SKM-1 treated with dmso at 0.1 percent for 144 hours (cell line): ENCODE results near the gene PTTG1IP.

Experiments
- DNase-seq: peaks from one replicate; lab custom pipeline; 2025; ENCODE audit not compliant: unreplicated experiment; lab: John Stamatoyannopoulos, UW

PTTG1IP gene

DNA sequence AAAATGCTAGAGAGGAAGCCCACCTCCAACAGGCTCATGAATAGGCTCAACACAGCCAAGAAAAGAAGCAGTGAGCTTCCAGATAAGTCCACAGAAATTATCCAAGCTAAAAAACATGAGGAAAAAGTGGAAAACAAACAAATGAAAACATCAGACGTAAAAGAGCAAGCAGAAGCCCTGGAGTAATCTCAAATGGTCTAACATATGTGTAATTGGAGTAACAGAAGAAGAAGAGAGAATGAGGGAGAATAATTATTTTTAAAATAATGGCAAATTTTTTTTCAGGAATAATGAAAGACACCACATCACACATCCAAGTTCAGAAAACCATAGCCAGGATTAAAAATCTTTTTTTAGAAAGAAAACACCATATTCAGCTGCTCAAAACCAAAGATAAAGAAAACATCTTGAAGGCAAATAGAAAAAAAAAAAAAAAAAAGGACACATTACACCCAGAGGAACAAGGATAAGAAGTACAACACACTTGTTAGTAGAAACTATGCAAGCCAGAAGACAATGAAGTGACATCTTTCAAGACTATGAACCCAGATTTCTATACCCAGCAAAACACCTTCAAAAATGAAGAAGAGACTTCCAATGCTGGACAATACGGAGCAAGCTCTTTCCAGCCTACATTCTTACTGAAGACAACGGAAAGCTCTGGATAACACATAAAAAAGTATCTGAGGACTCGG is 45.0 kb downstream of the PTTG1IP start:
- DNase-seq, result no peak

- no peak for DNase-seq
Observed at GRCh38 chr21:44823179-44823660, 50.3 kb downstream of the PTTG1IP start.

- no peak for DNase-seq
Observed at GRCh38 chr21:44822484-44823178, 50.9 kb downstream of the PTTG1IP start.

GRCh38 chr21:44820851-44821250 is 52.6 kb downstream of the PTTG1IP start:
- DNase-seq, result no peak

GRCh38 chr21:44819283-44820243 is 53.9 kb downstream of the PTTG1IP start:
- no peak for DNase-seq

- DNase-seq, result no peak
Observed at GRCh38 chr21:44818640-44819011, 54.9 kb downstream of the PTTG1IP start.

DNA sequence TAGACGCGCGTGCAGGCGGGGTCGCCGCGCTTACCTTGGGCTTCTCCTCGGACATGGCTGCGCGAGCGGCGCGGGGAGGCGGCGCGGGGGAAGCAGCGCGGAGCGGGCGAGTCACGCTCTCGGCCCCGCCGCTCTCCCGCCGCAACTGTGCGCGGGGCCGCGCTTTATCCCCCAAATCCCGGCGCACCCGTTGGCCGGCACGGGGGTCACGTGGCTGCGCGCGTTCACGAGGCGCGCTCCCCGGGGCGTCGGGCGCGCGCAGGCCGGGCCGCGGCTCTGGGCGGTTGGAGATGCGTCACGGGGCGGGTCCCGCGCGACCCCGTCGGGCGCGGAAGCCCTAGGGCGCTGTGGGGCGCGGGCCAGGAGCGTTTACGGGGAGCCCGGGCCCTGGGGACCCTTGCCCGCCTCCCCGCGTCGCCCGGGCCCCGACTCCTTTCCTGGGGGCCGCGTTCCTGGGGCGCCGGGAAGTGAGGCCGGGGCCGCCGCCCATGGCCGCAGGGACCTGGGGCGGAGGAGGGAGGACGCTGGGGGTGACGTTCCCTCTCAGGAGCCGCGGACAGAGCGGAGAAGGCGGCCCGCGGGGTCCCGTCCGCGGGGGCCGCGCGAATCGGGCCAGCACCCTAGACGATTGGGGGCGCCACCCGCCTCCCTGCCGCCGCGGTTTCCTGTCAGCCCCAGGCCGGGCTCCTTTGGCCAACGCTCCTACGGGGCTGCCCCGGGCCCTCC is 55.4 kb downstream of the PTTG1IP start, which contains the start of gene SUMO3:
Gene SUMO3 (minus strand): TSS at position 149 of the 726 bp plus-strand sequence. CDS start 94 bp downstream, at position 55.
- DNase-seq, result peak; percentile 64

DNA sequence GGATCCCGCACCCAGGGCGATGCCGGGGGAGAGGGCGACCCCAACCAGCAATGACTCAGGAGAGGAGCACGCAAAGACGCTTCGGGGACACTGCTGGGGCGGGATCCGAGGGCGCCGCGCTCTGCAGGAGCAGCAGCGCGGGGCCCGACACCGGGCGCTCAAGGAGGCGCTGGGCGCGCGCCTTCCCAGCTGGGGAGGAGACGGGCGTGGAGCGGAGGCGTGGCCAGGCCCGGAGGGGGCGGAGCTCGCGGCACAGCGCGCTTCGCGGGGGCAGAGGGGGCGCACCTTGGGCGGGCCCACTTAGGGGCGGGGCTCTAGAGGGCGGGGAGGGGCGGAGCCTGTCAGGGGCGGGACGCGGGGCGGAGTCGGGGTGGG is 56.0 kb downstream of the PTTG1IP start:
- DNase-seq, result peak; percentile 69

DNA sequence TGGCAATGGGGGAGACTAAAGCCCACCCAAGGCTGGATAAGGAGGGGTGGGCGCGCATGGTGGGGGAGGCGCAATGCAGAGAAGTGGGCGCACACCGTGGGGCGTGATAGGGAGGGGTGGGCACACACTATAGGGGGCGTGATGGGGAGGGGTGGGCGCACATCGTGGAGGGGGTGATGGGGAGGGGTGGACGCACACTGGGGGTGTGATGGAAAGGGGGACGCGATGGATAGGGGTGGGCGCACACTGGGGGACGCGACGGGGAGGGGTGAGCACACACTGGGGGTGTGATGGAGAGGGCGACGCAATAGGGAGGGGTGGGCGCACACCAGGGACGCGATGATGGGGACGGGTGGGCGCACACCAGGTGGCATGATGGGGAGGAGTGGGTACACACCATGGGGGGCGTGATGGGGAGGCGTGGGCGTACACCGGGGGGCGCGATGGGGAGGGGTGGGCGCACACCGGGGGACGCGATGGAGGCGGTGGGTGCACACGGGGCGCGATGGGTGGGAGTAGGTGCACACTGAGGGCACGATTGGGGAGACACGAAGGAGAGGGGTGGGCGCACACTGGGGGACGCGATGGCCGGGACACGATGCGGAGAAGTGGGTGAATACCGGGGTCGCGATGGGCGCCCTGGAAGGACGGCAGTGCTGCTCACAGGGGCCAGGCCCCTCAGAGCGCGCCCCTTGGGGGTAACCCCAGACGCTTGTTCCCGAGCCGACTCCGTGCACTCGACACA is 56.6 kb downstream of the PTTG1IP start:
- DNase-seq, result no peak

DNA sequence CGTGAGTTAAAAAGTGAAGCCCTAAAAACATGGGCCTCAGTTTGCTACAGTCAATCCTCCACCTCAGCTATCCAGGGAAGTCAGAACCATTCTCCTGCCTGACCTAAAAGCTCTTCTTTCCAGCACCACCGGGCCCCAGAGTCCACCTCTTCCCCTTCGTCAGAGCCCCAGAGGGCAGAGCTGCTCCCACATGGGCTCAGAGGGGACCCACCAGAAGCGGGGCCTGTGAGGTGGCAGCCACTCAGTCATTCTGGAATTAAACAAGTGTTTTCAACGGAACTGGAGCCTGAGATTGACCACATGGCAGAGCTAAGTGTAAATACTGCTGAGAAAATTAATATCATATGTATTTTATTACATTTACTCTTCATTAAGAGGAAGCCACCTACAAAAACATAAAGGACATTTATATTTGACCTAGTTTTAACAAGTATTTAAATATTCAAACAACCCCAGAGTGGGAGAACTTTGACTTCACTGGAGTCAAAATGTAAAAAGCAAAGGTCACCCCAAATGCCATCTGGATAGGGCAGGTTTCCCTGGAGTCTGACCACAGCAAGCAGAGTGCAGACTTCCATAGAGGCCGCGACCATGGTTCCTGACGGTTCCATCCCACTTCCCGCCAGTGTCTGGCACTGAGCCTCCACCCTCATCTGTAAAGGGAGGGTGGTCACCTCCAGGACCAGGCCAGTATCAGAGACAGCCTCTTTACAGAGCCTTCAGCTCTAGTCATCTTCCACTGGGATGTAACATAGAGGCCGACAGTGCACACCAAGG is 57.5 kb downstream of the PTTG1IP start:
- DNase-seq, result no peak

DNA sequence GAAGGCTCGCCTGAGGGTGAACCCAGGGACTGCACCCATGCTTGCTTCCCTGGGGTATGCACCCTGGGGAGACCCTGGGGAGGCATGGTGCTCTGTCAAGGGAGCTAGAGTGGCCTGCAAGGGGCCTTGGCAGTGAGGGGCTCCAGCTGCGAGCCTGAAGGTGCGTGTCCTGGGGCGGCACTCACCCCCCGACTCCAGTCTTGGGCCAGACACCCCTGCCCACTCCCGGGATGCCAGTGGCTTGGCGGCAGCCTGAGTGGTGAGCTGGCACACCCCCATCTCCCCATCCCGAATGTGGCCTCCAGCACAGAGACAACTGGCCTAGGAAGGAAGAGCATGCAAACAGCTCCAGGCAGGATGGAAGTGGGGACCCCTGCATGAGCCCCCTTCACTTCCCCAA is 58.3 kb downstream of the PTTG1IP start:
- no peak for DNase-seq

- DNase-seq, result no peak
Observed at GRCh38 chr21:44814498-44815023, 58.9 kb downstream of the PTTG1IP start.

- DNase-seq, result no peak
Observed at GRCh38 chr21:44813727-44814126, 59.8 kb downstream of the PTTG1IP start.

DNA sequence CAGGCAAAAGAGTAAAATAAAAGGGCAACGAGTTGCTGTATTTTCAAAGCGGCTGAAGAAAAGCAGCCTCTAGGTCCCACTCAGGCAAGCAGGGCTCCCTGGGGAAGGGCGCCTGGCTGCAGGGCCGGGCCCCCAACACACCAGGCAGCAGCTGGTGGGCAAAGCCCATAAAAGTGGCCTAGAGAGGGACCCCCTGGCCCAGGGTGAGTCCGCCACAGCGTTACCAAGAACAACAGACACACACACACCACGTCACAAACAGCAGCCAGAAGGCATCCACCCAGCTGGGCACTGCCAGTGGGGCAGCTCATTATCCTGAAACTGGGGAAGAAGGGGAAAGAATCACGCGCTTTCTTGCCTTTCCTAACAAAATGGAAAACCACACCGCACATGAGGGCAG is 60.3 kb downstream of the PTTG1IP start:
- DNase-seq, result no peak

- DNase-seq, result no peak
Observed at GRCh38 chr21:44812640-44813039, 60.9 kb downstream of the PTTG1IP start.

- no peak for DNase-seq
Observed at GRCh38 chr21:44810779-44811178, 62.7 kb downstream of the PTTG1IP start.

DNA sequence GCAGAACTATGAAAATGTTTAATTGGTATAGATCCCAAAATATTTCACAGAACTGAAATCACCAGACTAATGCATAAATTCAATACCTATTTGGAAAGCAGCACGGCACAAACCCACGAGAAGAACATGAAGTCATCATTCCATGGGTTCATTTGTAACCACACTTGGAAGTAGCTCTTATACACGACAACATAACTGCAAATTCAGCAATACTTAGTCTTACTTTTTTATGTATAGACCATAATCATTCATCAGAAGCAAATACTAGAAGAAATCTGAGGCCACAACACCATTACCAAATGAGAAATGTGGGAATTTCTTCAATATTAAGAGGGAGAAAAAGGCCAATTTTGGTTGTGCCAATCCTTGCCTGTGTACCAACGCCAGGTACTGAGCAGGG is 67.6 kb downstream of the PTTG1IP start:
- no peak for DNase-seq

- no peak for DNase-seq
Observed at GRCh38 chr21:44805226-44805625, 68.3 kb downstream of the PTTG1IP start.

DNA sequence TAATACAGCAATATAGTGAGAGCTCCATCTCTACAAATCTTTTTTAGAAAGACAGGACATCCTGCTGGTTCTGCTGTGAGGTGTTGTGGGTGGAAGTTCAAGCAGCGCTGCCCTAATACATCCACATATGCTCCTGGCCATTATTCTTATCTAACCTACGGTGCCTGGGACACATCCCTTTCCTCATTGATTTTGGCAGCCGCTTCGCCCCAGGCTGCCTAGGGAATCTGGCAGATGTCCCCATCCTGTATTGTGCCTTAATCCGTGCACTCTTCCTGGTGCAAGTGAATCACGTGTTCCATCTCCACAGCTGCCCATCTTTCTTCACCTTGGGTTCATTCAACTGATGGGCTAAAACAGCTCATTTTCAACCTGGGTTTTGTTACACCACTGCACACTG is 68.7 kb downstream of the PTTG1IP start:
- DNase-seq, result no peak
